Ovary (tissue), 3 donors: ENCODE measurements around the gene PRPS2.

Experiments used
- EP300 ChIP-seq: sonication (generic); formaldehyde crosslinking; IDR thresholded peaks from one replicate; pipeline ENCODE4 v1.6.1; 2017; ENCODE audit warnings: antibody characterized with exemption
- POLR2A ChIP-seq: fragments of 450-650 bp; IDR thresholded peaks from one replicate; pipeline ENCODE4 v1.6.1; 2017; ENCODE audit warnings: antibody characterized with exemption, mild to moderate bottlenecking, moderate library complexity
- TF ChIP-seq, protein P1 (sequence below), 3 donors: fragments of 450-650 bp in 2 of 3; fragments of 200-600 bp in 1 of 3; IDR thresholded peaks; one replicate each; pipeline versions ENCODE4 v1.5.1 to v1.8.0; 2016 to 2022; ENCODE audit warnings: antibody characterized with exemption in 3 of 3, mild to moderate bottlenecking in 1 of 3
- donor health status: DM: no; HTN: no; CAD: no.

- TF ChIP-seq, protein P1, sequence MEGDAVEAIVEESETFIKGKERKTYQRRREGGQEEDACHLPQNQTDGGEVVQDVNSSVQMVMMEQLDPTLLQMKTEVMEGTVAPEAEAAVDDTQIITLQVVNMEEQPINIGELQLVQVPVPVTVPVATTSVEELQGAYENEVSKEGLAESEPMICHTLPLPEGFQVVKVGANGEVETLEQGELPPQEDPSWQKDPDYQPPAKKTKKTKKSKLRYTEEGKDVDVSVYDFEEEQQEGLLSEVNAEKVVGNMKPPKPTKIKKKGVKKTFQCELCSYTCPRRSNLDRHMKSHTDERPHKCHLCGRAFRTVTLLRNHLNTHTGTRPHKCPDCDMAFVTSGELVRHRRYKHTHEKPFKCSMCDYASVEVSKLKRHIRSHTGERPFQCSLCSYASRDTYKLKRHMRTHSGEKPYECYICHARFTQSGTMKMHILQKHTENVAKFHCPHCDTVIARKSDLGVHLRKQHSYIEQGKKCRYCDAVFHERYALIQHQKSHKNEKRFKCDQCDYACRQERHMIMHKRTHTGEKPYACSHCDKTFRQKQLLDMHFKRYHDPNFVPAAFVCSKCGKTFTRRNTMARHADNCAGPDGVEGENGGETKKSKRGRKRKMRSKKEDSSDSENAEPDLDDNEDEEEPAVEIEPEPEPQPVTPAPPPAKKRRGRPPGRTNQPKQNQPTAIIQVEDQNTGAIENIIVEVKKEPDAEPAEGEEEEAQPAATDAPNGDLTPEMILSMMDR (IDR thresholded peaks at IDR 0.05) = no peak
- no peak for TF ChIP-seq POLR2A
- no peak for TF ChIP-seq EP300
Observed at GRCh38 chrX:12811658-12812057, 20.4 kb downstream of the PRPS2 start.
